ENCODE measurements around the gene IL22. TPM values are rescaled to one million over a fixed set of nuclear protein-coding genes. Genes with fewer than 3 reads are reported as not detected.

IL22 gene
- polyA plus RNA-seq, 1 experiment = not detected

GRCh38 chr12:68233498-68233897, 19.9 kb downstream of the IL22 start:
- POLR2A ChIA-PET = no interaction called here
- CTCF ChIA-PET = interaction anchor here (0.9 to 2.3 kb wide), 2 partner anchors 8 to 84 kb away, joined by 3 to 7 read pairs; partner anchors contain the start of gene IL26
- DNase-seq (ENCODE audit: low read depth) = no peak
- TF ChIP-seq CTCF (IDR thresholded peaks at IDR 0.05; ENCODE audit: insufficient read depth, low read depth, low read length) = no peak
- 0 out of 2 replicates have a peak, but pooled peaks cover 5% of the 10 kb centered on the region for H3K27me3 ChIP-seq (ENCODE audit: control insufficient read depth, insufficient read depth, low read length)
- H3K36me3 ChIP-seq (ENCODE audit: control insufficient read depth, insufficient read depth, low read length) = no peaks in the 10 kb centered on the region
- H3K4me3 ChIP-seq (ENCODE audit: low read depth, low read length) = no peak overlapping the region

- no peak for TF ChIP-seq CTCF (IDR thresholded peaks at IDR 0.05; ENCODE audit: insufficient read depth, low read depth, low read length)
- 0 out of 2 replicates have a peak, but pooled peaks cover 5% of the 10 kb centered on the region for H3K27me3 ChIP-seq (ENCODE audit: control insufficient read depth, insufficient read depth, low read length)
- DNase-seq (ENCODE audit: low read depth) = no peak
- H3K36me3 ChIP-seq (ENCODE audit: control insufficient read depth, insufficient read depth, low read length) = no peaks in the 10 kb centered on the region
- POLR2A ChIA-PET = no interaction called here
- CTCF ChIA-PET = interaction anchor here (0.6 to 2.3 kb wide), 7 partner anchors 8 to 103 kb away, joined by 3 to 7 read pairs (median 5); no protein-coding TSS in a partner anchor
- H3K4me3 ChIP-seq (ENCODE audit: low read depth, low read length) = no peak overlapping the region
These were observed 21.7 kb downstream of the IL22 start for GRCh38 chr12:68231691-68232090.

GRCh38 chr12:68231229-68231628, 22.2 kb downstream of the IL22 start:
- no peak for TF ChIP-seq CTCF (IDR thresholded peaks at IDR 0.05; ENCODE audit: insufficient read depth, low read depth, low read length)
- POLR2A ChIA-PET = no interaction called here
- H3K36me3 ChIP-seq (ENCODE audit: control insufficient read depth, insufficient read depth, low read length) = no peaks in the 10 kb centered on the region
- CTCF ChIA-PET = interaction anchor here (0.6 to 2.3 kb wide), 7 partner anchors 8 to 103 kb away, joined by 3 to 7 read pairs (median 5); no protein-coding TSS in a partner anchor
- H3K4me3 ChIP-seq (ENCODE audit: low read depth, low read length) = no peak overlapping the region
- H3K27me3 ChIP-seq (ENCODE audit: control insufficient read depth, insufficient read depth, low read length) = 0 out of 2 replicates have a peak, but pooled peaks cover 5% of the 10 kb centered on the region
- DNase-seq (ENCODE audit: low read depth) = no peak

GRCh38 chr12:68229956-68230355, 23.4 kb downstream of the IL22 start:
- 0 out of 2 replicates have a peak, but pooled peaks cover 5% of the 10 kb centered on the region for H3K27me3 ChIP-seq (ENCODE audit: control insufficient read depth, insufficient read depth, low read length)
- no peak for DNase-seq (ENCODE audit: low read depth)
- TF ChIP-seq CTCF (IDR thresholded peaks at IDR 0.05; ENCODE audit: insufficient read depth, low read depth, low read length) = no peak
- POLR2A ChIA-PET = no interaction called here
- CTCF ChIA-PET = no interaction called here
- no peaks in the 10 kb centered on the region for H3K36me3 ChIP-seq (ENCODE audit: control insufficient read depth, insufficient read depth, low read length)
- no peak overlapping the region for H3K4me3 ChIP-seq (ENCODE audit: low read depth, low read length)

GRCh38 chr12:68227356-68227755, 26.0 kb downstream of the IL22 start:
- ChIA-PET POLR2A (no interaction called here), CTCF (interaction anchor here (1.0 to 1.1 kb wide), 2 partner anchors 10 to 90 kb away, joined by 3 read pairs; no protein-coding TSS in a partner anchor)
- Histone ChIP-seq H3K36me3 (ENCODE audit: control insufficient read depth, insufficient read depth, low read length) (no peaks in the 10 kb centered on the region), H3K4me3 (ENCODE audit: low read depth, low read length) (no peak overlapping the region), H3K27me3 (ENCODE audit: control insufficient read depth, insufficient read depth, low read length) (0 out of 2 replicates have a peak, but pooled peaks cover 2% of the 10 kb centered on the region)
- no peak for TF ChIP-seq CTCF (IDR thresholded peaks at IDR 0.05; ENCODE audit: insufficient read depth, low read depth, low read length)
- no peak for DNase-seq (ENCODE audit: low read depth)

Data from BJ (cell line).